Fibroblast of gingiva (primary cell): ENCODE data around the gene ROR1.

Source experiments
- DNase-seq: peaks from one replicate; pipeline ENCODE4 v3.0.0-alpha.2; 2011; ENCODE audit warnings: low read depth

The ROR1 gene

GRCh38 chr1:63773815-63774616 is at the start of gene ROR1:
Gene ROR1, plus strand, starts transcription at chr1:63774017.
- DNase-seq: peak; percentile 88

GRCh38 chr1:63724375-63724899 is 49.4 kb upstream of the ROR1 start:
- DNase-seq: no peak

- DNase-seq: no peak
These were observed 45.1 kb upstream of the ROR1 start for GRCh38 chr1:63728611-63729226.

- DNase-seq: no peak
These were observed 44.6 kb upstream of the ROR1 start for GRCh38 chr1:63729227-63729620.

- DNase-seq: no peak
These were observed 43.6 kb upstream of the ROR1 start for GRCh38 chr1:63730211-63730610.

DNA sequence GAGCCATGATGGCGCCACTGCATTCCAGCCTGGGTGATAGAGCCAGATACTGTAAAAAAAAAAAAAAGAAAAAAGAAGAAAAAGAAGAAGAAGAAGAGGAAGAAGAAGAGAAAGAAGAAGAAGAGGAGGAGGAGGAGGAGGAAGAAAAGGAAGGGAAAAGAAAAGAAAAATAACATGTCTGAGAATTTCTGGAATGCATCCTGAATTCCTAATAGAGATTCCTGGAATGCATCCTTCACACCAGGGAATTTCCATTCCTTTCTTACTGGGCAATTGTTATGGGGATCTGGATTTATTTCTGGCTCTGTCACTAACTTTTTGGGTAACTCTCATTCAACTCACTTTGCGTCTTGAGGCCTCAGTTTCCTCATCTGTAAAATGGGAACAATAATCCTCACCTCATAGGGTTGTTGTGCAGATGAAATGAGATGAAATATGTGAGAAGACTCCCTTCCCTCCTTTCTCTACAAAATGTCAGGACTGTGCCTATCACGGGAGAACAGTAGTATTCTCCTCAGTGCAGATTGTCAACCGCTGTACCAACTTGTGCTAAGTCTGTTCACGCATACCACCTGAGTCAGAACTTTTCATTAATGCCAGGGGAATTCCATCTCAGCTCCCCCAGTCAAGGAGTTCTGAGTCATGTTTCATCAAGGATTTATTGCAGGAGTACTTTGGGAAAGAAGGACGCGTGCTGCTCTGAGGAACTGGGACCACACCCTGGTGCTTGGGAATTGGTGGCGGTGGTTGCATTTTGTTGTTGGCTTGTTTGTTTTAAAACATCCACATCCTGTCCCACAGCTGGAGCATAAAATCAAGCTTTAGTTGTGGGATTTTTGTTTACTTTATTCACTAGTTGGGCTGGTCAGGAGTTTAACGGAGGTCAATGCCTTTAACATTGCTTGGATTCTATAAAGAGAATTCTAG is 42.4 kb upstream of the ROR1 start:
- DNase-seq: peak; percentile 76

DNA sequence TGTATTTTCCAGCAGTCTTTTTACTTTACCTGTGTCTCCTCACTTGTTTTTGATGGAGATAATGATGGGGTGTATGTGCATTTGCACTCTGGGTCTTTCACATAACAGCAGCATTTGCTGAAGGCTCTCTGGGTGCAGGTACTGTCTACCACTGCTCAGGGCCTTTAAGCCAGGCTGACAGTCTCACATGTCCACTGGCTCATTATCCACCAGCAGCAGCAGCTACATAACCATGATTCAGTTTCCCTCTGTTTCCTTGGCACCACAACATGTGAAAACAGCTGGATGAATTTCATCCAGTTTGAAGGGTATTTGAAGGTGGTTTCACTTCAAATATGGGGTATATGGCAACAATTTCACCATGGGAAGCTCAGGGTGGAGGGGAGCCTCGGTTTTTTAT is 41.2 kb upstream of the ROR1 start:
- DNase-seq: peak; percentile 12

DNA sequence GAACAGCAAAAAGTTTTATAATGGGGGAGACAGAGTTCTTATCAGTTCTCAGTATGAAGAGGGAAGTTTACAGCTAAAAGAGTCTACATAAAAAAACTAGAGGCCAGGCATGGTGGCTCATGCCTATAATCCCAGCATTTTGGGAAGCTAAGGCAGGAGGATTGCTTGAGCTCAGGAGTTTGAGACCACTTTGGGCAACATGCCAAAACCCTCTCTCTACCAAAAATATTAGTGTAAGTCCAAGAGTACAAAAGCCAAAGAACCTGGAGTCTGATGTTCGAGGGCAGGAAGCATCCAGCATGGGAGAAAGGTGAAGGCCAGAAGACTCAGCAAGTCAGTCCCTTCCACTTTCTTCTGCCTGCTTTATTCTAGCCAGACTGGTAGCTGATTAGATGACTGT is 35.0 kb upstream of the ROR1 start:
- no peak for DNase-seq

- no peak for DNase-seq
These were observed 34.4 kb upstream of the ROR1 start for GRCh38 chr1:63739452-63739851.

GRCh38 chr1:63740432-63740831 is 33.4 kb upstream of the ROR1 start:
- no peak for DNase-seq

- DNase-seq: no peak
These were observed 31.3 kb upstream of the ROR1 start for GRCh38 chr1:63742526-63742925.

- DNase-seq: no peak
These were observed 30.0 kb upstream of the ROR1 start for GRCh38 chr1:63743781-63744180.

- DNase-seq: no peak
These were observed 27.5 kb upstream of the ROR1 start for GRCh38 chr1:63746129-63746864.

GRCh38 chr1:63747445-63747844 is 26.4 kb upstream of the ROR1 start:
- DNase-seq: no peak

DNA sequence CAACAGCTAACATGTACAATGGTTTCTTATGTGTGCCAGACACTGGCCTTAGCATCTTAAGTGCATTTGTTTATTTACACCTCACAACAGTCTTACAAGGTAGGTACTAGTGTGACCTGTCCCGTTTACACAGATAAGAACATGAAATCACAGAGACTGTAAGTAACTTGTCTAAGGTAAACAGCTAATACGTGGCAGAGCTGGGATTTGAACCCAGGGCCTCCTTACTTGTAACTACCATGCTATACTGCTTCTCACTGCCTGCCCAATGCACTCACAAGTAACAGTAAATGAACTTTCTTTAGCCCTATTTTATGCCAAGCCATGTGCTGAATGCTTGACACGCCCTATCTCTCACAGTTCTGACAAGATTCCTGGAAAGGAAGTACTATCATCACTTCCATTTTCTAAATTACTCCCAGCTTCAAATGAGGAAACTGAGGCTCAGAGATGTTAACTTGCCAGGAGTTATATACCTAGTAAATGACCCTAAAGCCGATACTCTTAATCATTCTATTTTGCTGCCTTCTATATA is 25.7 kb upstream of the ROR1 start:
- no peak for DNase-seq

GRCh38 chr1:63748641-63749040 is 25.2 kb upstream of the ROR1 start:
- no peak for DNase-seq

DNA sequence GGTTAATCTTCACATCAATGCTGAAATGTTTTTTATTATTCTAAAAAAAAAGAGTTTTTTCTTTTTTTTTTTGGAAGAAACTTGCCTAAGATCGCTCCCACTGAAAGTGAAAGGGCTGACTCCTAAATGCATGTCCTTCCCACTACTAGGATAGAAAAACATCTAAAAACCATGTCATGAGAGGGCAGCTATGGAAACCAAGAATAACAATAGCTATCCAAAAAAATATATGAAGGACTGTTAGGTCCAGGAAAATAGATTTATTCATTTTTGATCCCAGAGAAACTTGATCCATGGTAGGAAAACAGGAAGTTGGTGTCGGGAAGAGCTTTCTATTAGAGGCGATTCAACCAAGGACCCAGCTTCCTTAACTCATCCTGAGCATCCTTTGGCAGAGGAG is 23.1 kb upstream of the ROR1 start:
- DNase-seq: no peak

GRCh38 chr1:63752176-63752575 is 21.6 kb upstream of the ROR1 start:
- no peak for DNase-seq

DNA sequence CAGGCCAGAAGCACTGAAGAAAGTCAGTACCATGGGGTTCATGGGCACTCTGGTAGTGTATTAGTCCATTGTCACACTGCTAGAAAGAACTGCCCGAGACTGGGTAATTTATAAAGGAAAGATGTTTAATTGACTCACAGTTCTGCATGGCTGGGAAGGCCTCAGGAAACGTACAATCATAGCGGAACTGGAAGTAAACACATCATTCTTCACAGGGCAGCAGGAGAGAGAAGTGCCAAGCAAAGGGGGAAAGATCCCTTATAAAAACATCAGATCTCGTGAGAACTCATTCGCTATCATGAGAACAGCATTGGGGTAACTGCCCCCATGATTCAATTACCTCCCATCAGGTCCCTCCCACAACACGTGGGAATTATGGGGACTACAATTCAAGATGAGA is 20.2 kb upstream of the ROR1 start:
- no peak for DNase-seq

GRCh38 chr1:63756839-63757238 is 17.0 kb upstream of the ROR1 start:
- DNase-seq: no peak

DNA sequence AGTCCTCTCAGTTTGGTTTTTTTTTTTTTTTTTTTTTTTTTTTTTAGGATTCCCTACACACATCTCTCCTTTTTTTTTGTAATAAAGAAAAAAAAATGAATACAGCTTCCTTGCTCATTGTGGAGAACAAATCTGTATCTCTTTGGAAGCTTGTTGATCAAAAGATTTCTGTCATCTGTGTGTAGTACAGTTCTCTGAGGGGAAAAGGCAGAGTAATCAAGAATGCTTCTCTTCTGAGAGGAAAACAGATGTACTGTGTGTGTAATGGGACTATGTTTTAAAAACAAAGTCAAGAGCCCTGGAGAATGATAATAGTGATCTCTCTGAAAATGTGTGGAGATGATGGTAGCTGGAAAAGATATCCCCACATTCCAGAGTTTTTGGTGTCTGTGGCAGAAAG is 16.5 kb upstream of the ROR1 start:
- no peak for DNase-seq

DNA sequence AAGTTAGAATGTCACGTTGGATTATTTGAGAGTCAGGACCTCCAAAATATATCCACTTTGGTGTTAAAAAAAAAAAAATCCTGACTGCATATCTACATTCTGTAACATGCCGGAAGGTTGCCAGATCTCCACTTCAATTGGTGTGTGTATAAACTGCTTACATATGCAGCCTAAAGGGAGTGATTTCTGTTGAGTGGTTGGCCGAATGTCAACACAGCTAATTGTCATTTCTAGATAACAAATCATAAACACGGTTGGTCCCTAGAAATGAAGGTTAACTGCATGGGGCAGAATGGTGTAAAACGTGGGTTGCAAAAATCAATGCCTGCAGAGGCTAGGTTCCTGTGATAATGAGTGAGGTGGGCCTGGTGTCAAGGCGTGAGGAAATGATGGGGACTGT is 15.0 kb upstream of the ROR1 start:
- no peak for DNase-seq
